ENCODE data around the gene CACNG4. TPM values are rescaled to one million over a fixed set of nuclear protein-coding genes. Genes with fewer than 3 reads are reported as not detected.

CACNG4 gene
- total RNA-seq, 1 experiment from 2014 or later = 46.3 TPM

DNA sequence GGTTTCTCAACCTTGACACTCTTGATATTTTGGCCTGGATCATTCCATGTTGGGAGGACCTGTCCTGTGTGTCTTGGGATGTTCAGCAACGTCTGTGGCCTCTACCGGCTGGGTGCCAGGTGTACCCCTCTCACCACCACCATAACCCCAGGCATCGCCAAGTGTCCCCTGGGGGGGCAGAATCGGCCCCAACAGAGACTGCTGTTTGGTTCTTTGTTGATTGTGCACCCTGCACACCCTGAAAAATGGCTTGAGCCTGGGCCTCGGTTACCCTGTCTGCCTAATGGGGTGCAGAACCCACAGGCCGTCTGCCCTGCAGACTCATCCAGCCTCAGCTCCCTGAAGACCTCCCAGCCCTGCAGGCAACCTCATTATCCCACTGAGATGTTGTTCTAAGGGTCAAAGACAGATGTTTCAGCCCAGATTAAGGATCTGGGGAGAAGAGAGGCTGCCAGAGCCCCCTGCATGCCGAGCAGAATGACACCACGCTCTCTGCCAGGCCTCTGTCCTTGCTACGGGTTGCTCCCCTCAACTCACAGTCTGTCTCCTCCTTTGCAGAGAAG lies 89.0 kb downstream of the CACNG4 start:
- ChIA-PET POLR2A (ENCODE audit: unreplicated experiment) (no interaction called here), CTCF (no interaction called here)
- no peaks in the 10 kb centered on the region for H3K4me1 ChIP-seq (replicated peaks; ENCODE audit: insufficient read depth)
- TF ChIP-seq, protein P1, sequence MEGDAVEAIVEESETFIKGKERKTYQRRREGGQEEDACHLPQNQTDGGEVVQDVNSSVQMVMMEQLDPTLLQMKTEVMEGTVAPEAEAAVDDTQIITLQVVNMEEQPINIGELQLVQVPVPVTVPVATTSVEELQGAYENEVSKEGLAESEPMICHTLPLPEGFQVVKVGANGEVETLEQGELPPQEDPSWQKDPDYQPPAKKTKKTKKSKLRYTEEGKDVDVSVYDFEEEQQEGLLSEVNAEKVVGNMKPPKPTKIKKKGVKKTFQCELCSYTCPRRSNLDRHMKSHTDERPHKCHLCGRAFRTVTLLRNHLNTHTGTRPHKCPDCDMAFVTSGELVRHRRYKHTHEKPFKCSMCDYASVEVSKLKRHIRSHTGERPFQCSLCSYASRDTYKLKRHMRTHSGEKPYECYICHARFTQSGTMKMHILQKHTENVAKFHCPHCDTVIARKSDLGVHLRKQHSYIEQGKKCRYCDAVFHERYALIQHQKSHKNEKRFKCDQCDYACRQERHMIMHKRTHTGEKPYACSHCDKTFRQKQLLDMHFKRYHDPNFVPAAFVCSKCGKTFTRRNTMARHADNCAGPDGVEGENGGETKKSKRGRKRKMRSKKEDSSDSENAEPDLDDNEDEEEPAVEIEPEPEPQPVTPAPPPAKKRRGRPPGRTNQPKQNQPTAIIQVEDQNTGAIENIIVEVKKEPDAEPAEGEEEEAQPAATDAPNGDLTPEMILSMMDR (conservative IDR thresholded peaks at IDR 0.05) = no peak
- TF ChIP-seq EZH2 (IDR thresholded peaks at IDR 0.05; ENCODE audit: low read depth) = no peak
- H3K9me2 ChIP-seq (ENCODE audit: insufficient read depth) = no peaks in the 10 kb centered on the region
- no peak overlapping the region for H2AFZ ChIP-seq
- no peaks in the 10 kb centered on the region for H3K36me3 ChIP-seq (ENCODE audit: low read depth)
- H3K4me3 ChIP-seq = no peak overlapping the region
- H3K79me2 ChIP-seq (ENCODE audit: low read depth) = no peaks in the 10 kb centered on the region
- no peaks in the 10 kb centered on the region for H4K20me1 ChIP-seq (ENCODE audit: insufficient read depth)
- H3K4me2 ChIP-seq = no peak overlapping the region
- no peaks in the 10 kb centered on the region for H3K27me3 ChIP-seq (ENCODE audit: insufficient read depth, low read depth)
- no peak for DNase-seq
- H3F3A ChIP-seq (ENCODE audit: insufficient read depth, low read depth) = no peaks in the 10 kb centered on the region
- H3K9me3 ChIP-seq (ENCODE audit: insufficient read depth, low read depth) = peaks cover 8% of the 10 kb centered on the region
- no peak overlapping the region for H3K27ac ChIP-seq
- intact Hi-C loops (cut with micrococcal nuclease; ENCODE audit: unreplicated experiment) = no loop called here
- no TSS peak for BruUV-seq (replicated peaks)

DNA sequence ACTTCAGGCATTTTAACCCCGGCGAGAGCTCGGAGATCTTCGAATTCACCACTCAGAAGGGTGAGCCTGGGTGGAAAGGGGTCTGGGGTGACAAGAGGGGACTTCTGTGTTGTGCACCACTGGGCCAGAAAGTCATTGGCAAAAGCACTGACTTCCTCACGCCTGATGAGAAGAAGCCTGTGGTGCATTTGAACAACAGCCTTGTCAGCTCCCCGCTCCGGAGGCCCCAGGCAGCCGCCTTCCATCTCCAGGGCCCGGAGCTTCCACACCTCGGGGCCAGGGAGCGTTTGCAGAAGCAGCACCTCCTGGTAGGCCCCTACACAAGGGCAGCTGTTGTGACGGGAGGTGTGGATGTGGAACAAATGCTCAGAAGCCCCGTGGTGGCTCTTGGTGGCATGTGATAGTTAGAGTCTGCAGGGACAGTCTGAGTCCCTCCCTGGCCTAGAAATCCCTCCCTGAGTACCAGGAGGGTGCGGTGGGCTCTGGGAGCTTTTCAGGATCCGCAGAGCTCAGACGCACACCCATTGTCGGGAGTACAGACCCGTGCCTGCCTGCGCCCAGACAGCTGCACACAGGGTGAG lies 89.6 kb downstream of the CACNG4 start:
- Histone ChIP-seq H3K9me2 (ENCODE audit: insufficient read depth) (no peaks in the 10 kb centered on the region), H3K9me3 (ENCODE audit: insufficient read depth, low read depth) (peaks cover 2% of the 10 kb centered on the region; the same call in 1 of the 2 replicates), H2AFZ (no peak overlapping the region), H3K4me1 (replicated peaks; ENCODE audit: insufficient read depth) (no peaks in the 10 kb centered on the region), H3K27me3 (ENCODE audit: insufficient read depth, low read depth) (no peaks in the 10 kb centered on the region), H3K4me3 (no peak overlapping the region), H3K4me2 (no peak overlapping the region), H3K36me3 (ENCODE audit: low read depth) (no peaks in the 10 kb centered on the region), H3F3A (ENCODE audit: insufficient read depth, low read depth) (no peaks in the 10 kb centered on the region), H3K79me2 (ENCODE audit: low read depth) (no peaks in the 10 kb centered on the region), H3K27ac (no peak overlapping the region), H4K20me1 (ENCODE audit: insufficient read depth) (no peaks in the 10 kb centered on the region)
- no peak for TF ChIP-seq EZH2 (IDR thresholded peaks at IDR 0.05; ENCODE audit: low read depth)
- TF ChIP-seq, protein P1 (conservative IDR thresholded peaks at IDR 0.05) = no peak
- no peak for DNase-seq
- BruUV-seq (replicated peaks) = no TSS peak
- CTCF ChIA-PET = no interaction called here
- intact Hi-C loops (cut with micrococcal nuclease; ENCODE audit: unreplicated experiment) = no loop called here
- POLR2A ChIA-PET (ENCODE audit: unreplicated experiment) = no interaction called here

DNA sequence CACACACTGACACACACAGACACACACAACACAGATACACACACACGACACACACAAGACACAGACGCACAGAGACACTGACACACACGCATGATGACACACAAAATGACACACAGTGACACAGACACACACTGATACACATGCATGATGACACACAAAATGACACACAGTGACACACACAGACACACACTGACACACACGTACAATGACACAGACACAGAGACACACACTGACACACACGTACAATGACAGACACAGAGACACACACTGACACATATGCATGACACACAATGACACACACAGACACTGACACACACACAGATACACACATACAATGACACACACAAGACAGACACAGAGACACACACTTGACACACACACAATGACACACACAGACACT lies 90.1 kb downstream of the CACNG4 start:
- Histone ChIP-seq H4K20me1 (ENCODE audit: insufficient read depth) (no peaks in the 10 kb centered on the region), H3K4me2 (no peak overlapping the region), H3K27me3 (ENCODE audit: insufficient read depth, low read depth) (no peaks in the 10 kb centered on the region), H3K79me2 (ENCODE audit: low read depth) (no peaks in the 10 kb centered on the region), H2AFZ (no peak overlapping the region), H3F3A (ENCODE audit: insufficient read depth, low read depth) (no peaks in the 10 kb centered on the region), H3K4me1 (replicated peaks; ENCODE audit: insufficient read depth) (no peaks in the 10 kb centered on the region), H3K27ac (no peak overlapping the region), H3K36me3 (ENCODE audit: low read depth) (no peaks in the 10 kb centered on the region), H3K9me3 (ENCODE audit: insufficient read depth, low read depth) (no peaks in the 10 kb centered on the region), H3K9me2 (ENCODE audit: insufficient read depth) (no peaks in the 10 kb centered on the region), H3K4me3 (no peak overlapping the region)
- intact Hi-C loops (cut with micrococcal nuclease; ENCODE audit: unreplicated experiment) = no loop called here
- POLR2A ChIA-PET (ENCODE audit: unreplicated experiment) = no interaction called here
- TF ChIP-seq EZH2 (IDR thresholded peaks at IDR 0.05; ENCODE audit: low read depth) = no peak
- TF ChIP-seq, protein P1 (conservative IDR thresholded peaks at IDR 0.05) = no peak
- no TSS peak for BruUV-seq (replicated peaks)
- no peak for DNase-seq
- CTCF ChIA-PET = no interaction called here

All from PC-9 (cell line).